K562 treated with DMSO at 1 percent for 24 hours (cell line): ENCODE results near the gene LMLN. TPM values are rescaled to one million over a fixed set of nuclear protein-coding genes. Genes with fewer than 3 reads are reported as not detected.

ENCODE experiments used
- total RNA-seq: library from RNA; unstranded; fragments of 300-600 nt; gene quantifications from 2 replicates; pipeline ENCODE4 v1.2.3, GENCODE V29; 2022; ENCODE audit warnings: low read depth; ENCODE audit not compliant: insufficient read depth

The LMLN gene, protein sequence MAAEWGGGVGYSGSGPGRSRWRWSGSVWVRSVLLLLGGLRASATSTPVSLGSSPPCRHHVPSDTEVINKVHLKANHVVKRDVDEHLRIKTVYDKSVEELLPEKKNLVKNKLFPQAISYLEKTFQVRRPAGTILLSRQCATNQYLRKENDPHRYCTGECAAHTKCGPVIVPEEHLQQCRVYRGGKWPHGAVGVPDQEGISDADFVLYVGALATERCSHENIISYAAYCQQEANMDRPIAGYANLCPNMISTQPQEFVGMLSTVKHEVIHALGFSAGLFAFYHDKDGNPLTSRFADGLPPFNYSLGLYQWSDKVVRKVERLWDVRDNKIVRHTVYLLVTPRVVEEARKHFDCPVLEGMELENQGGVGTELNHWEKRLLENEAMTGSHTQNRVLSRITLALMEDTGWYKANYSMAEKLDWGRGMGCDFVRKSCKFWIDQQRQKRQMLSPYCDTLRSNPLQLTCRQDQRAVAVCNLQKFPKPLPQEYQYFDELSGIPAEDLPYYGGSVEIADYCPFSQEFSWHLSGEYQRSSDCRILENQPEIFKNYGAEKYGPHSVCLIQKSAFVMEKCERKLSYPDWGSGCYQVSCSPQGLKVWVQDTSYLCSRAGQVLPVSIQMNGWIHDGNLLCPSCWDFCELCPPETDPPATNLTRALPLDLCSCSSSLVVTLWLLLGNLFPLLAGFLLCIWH
- 4.0 and 4.2 TPM in 2 replicates for total RNA-seq

DNA sequence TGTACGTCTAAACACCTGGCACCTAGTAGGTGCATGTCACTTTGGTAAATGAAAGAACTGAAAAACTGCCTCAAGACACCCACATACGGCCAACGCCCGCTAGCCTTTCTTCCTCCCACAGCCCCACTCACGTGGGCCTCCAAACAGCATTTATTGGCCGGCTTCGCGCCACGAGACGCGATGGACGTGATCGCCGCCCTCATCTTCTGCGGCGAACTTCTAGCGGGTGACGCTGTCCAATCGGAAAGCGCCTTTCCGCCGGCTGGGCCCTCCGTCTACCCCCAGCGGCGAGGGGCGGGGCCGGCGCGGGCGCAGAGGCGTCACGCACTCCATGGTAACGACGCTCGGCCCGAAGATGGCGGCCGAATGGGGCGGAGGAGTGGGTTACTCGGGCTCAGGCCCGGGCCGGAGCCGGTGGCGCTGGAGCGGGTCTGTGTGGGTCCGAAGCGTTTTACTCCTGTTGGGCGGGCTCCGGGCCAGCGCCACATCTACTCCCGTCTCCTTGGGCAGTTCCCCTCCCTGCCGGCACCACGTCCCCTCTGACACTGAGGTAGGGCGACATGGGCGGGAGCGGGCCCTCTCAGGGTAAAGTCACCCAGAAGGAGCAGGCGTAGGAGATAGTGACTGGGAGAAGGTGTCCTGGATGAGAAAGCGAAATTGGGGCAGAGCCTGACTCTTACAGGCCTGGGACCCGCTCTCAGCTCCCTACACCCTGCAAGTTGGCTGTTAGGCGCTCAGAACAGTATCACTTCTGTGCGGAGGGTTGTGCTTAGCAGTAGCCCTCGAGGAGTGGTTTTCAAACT is at the start of gene LMLN:
LMLN (plus strand) TSS at position 327 of the 803 bp plus-strand sequence; CDS start at position 356, 29 bp downstream.

DNA sequence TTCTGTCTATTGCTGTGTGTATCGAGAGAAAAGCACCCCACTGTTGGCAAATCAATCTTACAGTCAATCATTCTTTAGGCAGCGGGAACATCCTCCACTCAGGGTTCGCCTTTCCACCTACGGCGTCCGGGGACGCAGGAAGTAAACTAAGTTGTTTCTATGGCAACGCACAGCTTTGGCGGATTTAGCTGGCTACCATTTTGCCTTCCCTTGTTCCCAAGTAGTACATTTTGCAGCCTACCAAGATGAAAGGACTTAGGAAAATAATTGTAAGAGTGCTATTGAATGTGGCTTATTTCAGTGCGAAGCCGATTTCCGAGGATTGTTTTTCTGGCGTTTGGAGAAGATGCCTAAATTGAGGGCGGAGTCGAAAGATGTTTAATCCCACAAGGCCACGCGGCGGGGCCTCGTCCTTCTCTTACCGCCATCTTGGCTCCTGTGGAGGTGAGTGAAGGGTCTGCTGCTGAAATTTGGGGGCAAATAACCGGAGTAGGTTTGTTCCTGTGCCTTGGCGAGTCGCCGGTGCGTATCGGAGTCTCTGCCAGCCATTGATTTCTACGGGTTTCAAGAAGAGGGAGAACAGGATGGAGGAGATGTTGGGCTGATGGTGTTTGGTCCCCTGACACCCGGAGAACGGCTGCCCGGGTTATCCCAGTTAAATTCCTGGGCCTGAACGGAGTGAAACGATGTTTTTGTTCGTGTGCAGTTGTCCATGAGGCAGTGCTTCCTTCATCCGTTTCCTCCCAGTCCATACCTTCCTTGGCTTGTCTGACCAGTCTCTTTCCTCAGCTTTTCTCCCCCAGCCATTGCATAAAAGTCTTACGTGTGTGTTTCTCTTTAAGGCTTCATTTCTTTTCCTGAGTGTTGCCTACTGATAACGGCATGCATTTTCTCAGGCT is 10.0 kb upstream of the LMLN start, which contains the start of gene RPL35A:
RPL35A (plus strand) TSS at position 413 of the 899 bp plus-strand sequence. CDS start 778 bp downstream, outside the sequence.

Other genes with a start within 250 kb of the LMLN start
- 33.9 and 41.7 TPM in 2 replicates for gene RUBCN, start 223.3 kb upstream of the LMLN start, total RNA-seq
- gene FYTTD1, start 210.3 kb upstream of the LMLN start, total RNA-seq: 28.9 and 38.5 TPM in 2 replicates
- gene LRCH3, start 169.0 kb upstream of the LMLN start, total RNA-seq: 19.8 and 50.9 TPM in 2 replicates
- gene RPL35A, start 10.0 kb upstream of the LMLN start, total RNA-seq: 1,890 and 2,088 TPM in 2 replicates